NCI-H2081 (cell line): ENCODE measurements around the gene SLC6A17.
A peak's percentile ranks its signal among the peaks of the same experiment; 100 is the strongest.

Experiments used
- DNase-seq, 2 experiments: peaks; one replicate each; lab custom pipeline; 2025; lab: John Stamatoyannopoulos, UW

The SLC6A17 gene

DNA sequence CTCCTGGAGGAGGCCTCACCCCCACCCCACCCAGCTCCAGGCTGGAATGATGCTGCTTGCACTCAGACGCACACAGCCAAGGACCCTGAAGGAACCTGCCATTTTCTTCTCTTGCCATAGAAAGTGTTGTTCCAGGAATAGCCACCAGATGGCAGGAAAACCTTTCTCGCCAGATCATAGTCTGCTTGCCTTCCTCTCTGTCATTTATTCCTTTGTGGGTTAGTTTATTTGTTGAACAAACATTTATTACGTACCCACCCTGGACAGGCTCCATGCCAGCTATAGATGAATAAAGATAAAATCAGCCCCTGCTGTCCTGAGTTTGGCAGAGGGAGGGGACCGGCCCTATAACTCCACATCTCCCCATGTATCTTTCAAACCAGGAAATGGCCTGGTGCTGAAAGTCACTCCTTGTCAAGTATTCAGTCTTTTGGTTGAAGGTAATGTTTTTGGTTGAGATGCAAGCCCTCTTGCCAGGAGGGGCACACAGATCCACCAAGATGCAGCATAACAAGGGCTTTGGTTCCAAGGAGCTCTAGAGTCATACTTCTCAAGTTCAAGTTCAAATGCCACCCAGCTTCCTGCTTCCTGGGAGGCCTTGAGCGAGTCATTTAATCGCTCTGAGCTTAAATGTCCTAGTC, 52.8 kb downstream of the SLC6A17 start:
- DNase-seq: peak; percentile 64 to 70

DNA sequence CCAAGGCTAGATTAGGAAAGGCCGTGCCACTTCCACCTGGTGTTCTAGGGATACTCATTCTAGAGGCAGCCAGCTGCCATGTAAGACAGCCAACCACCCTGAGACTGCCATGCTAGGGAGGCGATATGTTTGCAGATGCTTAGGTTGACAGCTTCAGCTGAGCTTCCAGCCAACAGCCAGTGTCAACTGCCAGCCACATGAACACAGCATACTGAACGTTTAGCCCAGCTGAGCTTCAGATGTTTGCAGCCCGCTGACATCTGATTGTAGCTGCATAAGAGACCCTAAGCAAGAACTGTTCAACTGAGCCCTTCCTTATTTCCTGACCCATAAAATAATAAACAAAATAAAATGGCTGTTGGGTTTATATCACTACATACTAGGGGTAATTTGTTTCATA, 54.9 kb downstream of the SLC6A17 start:
- no peak for DNase-seq

DNA sequence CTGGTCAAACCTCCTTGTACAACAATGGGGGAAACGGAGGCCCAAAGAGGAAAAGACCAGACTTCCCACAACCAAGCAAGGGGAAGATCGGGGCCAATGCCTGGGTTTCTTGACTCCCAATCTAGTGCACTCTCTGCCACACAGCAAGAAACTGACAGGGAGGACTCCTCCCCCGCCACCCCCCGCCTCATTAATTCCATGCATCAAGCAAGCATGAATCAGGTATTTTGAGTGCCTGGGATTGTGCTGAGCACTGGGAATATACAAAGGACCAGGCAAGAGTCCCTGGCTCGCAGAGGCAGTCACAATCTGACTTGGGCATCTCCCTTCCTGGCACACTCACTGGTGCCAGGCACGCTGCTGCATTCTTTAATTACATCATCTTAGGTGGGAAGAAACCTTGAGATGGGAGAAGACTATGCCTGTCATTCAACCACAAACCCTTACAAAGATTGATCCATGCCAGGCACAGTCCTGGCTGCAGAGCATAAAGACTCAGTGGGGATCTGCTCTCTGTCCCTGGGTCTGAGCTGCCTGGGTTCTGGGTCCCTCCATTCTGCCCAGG, 55.4 kb downstream of the SLC6A17 start:
- no peak for DNase-seq

DNA sequence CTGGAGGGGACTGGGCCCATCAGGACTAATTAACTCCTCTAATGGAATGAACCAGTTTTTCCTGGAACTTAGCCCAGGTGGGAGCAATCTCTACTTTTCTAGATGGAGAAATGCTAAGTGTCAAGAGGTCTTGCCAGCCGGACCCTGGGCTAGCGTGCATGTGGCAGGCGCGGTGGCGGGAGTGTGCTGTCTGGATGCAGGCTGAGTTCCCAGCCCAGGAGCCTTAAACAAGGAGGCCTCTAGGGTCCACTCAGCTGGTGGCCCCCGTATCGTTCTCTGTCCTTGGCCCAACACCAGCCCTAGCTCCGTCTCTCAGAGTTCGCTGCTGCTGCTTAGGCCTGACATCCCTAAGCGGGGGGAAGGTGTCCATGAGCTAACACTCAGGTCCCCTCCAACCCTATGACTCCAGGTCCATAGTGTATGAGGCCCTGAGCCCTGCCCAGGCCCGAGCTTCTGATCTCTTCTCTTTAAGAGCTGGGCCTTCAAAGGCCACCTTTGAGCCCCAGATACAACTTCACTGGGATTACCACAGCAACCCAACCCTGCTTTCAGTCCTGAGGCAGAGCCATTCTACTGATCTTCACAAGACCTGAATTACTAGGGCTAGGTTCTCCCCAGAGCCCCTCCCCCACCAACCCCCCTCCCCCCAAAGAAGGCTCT, 56.1 kb downstream of the SLC6A17 start:
- DNase-seq: no peak

DNA sequence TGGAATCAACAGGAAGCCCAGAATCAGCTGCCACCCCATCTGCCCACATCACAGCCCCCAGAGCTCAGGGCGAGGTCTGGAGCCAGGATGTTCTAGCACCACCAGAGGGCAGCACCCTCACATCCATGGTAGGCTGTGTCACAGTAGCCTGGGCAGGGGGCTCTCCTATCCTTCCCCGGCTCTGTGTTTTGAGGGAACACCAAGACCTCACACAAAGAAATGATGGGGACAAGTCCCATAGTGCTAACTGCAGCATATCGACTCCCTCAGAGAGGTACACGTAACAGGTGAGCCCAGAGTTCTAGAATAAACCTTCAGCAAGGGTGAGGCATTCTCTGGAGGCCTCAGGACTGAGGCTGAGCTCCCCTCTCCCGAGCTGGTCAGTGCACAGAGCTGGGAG, 57.5 kb downstream of the SLC6A17 start:
- DNase-seq: peak; percentile 43 to 44

DNA sequence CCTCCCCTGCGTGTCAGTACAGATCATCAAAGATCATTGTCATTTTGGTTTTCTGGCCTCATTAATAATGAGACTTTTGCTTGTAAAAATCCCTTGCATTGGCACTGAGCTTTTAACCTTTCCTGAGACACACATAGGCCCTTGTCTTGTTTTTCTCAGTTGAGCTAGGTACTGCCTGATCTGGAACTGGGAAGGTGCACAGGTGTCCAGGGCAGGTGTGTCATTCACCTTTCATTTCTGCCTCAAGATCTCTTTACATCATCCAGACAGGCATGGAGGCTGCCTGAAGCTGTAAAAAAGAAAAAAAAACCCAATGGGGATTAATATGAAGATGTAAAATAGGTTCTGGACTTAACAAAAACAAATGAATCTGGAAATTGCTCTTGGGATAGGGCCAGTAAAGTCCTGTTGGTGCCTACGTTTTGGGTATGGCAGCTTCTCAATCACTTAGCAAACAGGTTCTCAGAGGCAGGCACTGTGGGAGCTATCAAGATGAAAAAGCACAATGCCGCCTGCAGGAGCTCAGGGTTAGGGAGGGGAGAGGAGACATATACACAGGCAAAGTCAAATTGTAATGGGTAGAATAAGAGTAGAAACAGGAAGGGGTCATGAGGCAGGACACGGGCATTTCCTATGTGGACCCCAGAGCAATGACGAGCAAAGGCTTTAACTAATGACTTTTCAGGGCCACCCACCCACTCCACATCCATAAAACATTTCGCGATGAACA, 58.8 kb downstream of the SLC6A17 start:
- DNase-seq: no peak

DNA sequence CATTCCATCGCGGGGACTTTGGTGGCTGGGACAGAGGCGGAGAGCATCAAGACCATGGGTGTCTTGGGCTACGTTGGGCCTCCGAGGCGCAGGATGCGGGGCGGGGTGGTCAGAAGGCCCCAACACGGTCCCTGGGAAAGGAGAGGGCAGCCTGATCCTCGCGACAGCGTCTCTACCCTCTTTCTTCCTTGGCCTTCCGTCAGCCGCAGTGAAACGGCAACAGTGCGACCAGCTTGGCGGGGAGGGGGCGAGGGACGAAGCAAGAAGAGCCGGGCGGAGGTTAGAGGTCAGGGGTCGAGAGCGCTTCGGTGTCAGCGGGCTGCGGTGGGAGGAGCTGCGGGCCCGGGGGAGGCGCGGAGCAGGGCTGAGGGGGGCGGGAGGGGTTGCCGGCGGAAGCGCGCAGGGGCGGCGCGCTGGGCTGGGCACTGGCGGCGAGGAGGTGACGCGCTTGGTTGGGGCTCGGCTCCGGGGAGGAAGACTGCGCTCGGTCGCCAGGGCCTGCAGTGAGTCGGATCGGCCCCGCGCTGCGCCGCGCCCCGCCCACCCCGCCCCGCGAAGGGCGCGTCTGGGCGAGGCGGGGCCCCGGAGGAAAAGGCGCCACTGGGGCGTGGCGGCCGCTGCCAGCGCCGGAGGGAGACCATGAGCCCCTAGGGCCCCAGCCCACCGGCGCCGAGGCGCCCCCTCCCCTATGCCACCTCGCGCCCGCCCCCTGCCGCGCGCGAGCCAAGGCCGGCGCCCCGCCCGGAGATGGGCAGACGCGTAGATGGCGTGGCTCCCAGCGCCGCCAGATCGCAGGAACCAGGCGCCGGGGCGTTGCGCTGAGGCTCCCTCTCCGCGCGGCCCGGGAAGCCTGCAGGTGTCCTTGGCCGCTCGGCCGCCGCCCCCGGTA, 59.7 kb downstream of the SLC6A17 start, which contains the start of gene KCNC4:
Gene KCNC4 (plus strand): TSS at position 600 of the 889 bp plus-strand sequence. CDS start 1,186 bp downstream, outside the sequence.
- peak; percentile 55 to 64 for DNase-seq

DNA sequence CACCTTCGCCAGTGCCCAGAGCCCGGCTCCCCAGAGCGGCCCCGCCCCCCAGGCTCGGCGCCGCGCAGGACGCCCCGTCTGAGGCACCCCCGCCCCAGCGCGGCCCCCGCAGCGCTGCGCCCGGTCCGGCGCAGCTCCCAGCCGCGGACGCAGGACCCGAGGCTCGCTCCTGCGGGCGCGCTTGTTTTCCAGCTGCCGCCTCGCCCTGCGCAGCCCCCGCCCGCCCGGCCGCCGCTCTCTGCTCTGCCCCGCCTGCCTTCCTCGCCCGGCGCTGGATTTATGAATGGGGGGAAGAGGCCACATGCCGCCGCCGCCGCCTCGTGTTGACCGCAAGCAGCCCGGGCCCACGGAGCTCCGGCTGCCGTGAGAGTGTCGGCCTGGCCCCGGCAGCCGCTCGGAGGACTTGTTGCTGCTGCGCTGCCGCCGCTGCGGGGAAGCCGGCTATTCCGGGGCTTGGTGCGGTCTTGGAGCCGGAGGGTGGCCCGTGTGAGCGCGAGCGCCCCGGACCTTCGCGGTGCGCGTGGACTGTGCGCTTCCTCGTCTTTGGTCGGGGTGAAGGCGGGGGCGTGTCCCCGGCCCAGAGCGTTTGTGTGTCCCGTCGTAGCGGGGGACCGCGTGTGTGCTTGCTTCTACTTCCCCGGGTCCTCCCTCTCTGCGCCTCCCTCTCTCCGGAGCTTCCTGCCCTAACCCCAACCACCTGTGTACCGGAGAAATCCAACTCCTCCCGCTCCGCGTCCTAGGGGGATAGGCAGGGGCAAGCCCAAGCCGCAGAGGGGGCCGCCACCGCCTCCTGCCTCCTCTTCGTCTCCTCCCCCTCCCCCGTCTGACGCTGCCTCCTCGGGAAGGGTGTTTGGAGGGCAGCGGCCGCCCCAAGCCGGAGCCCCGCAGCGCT, 60.6 kb downstream of the SLC6A17 start:
- DNase-seq: peak in 1 of 2 experiments; percentile 36

DNA sequence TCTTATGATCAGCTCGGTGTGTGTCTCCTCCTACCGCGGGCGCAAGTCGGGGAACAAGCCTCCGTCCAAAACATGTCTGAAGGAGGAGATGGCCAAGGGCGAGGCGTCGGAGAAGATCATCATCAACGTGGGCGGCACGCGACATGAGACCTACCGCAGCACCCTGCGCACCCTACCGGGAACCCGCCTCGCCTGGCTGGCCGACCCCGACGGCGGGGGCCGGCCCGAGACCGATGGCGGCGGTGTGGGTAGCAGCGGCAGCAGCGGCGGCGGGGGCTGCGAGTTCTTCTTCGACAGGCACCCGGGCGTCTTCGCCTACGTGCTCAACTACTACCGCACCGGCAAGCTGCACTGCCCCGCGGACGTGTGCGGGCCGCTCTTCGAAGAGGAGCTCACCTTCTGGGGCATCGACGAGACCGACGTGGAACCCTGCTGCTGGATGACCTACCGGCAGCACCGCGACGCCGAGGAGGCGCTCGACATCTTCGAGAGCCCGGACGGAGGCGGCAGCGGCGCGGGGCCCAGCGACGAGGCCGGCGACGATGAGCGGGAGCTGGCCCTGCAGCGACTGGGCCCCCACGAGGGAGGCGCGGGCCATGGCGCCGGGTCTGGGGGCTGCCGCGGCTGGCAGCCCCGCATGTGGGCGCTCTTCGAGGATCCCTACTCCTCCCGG, 61.3 kb downstream of the SLC6A17 start:
- DNase-seq: no peak

DNA sequence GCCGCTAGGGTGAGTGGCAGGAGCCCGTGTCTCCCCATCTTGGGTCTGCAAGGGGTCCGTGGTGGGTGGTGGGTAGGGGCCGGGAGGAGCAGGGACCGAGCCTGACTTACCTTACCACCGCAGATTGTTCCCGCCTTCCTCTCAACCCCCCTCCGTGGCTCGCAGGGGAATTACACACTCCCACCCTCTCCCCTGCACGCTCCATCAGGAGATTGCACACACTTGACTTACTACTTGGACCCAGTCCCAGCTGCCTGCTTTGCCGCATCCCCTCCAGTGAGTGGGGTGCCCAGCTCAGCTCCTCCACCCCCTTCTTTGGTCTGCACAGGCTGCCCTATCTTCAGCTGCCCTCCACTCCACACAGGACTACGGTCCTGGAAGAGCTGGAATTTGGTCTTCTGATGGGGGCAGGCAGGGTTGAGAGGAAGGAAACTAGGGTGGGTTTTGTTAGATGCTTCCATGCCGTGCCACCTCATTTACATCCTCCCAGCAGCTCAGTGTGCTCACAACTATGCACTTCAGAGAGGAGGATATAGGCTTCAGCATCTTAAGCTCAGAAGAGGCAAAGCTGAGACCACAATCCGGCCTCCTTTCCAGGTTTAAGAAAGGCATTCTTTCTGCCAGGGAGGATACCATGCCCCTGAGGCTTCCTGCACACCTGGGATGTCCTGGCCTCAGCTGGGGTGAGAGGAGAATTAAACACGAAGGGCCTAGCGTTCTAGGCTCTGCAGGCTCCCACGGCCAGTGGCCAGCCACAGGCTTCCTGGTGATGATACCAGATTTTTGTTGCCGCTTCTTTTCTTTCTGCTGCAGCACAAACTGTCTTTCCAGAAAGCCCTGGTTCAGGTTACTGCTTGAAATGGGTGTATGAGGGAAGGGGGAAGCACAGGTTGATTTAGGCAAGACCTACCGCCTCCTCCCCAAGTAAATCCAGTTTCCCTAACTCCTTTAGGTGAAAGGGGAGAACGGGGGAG, 62.2 kb downstream of the SLC6A17 start:
- DNase-seq: no peak

DNA sequence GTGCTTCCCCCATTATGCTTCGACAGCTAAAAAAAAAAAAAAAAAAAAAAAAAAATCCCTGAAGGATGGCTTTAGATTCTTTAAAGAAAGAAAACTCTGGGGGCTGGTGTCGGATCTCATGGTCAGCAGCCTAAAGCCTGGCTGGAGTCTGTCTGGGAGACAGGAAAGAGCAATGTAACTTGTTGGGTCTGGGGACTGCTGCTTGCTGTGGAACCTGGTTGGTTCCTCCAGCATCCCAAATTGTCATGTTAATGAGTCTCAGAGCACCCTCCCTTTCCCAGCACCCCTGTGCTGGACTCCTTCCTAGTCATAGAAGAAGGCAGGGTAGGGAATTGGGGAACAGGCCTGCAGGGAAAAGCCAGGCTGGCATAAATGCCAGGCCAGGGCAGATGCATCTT, 62.8 kb downstream of the SLC6A17 start:
- DNase-seq: no peak

DNA sequence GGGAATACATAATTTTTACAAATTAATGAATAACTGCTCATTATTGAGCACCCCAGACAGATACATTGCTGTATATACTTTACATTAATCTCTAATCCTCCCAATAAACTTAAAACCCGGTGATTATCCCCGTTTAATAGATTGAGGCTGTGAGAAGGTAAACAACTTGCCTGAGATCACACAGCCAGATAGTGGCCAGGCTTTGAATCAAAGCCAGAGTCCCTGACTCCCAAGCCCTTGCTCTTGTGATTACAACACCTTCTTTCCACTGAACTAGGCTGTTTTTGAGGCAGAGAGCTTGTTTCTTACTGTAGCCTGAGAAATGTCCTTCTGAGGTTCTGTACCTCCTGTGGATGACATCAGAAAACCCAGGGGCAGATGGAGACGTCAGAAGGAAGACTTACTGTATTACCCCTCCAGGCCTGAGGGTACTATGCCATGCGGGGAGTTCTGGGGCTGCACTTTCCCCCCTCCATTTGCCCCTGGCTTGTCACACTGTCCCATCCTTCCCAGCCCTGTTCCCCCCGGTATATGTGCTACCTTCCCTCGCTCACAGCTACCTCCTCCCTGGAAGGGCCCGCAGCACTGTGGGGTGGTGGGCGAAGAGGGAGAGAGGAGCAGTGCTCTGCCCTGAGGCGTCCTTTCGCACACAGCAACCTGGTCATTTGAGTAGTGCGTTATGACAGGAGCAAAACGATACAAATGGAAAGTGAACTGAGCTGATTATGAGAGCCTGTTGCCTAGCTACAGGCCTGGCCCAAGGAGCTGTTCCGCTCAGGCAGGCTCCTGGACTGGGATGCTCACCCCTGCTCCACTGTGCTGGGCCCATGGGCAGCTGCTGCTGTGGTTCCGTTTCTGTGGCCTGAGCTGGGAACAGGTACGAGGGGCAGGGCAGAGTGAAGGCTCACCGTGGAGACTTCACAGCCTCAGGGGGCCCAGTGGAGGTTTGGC, 64.4 kb downstream of the SLC6A17 start:
- no peak for DNase-seq

DNA sequence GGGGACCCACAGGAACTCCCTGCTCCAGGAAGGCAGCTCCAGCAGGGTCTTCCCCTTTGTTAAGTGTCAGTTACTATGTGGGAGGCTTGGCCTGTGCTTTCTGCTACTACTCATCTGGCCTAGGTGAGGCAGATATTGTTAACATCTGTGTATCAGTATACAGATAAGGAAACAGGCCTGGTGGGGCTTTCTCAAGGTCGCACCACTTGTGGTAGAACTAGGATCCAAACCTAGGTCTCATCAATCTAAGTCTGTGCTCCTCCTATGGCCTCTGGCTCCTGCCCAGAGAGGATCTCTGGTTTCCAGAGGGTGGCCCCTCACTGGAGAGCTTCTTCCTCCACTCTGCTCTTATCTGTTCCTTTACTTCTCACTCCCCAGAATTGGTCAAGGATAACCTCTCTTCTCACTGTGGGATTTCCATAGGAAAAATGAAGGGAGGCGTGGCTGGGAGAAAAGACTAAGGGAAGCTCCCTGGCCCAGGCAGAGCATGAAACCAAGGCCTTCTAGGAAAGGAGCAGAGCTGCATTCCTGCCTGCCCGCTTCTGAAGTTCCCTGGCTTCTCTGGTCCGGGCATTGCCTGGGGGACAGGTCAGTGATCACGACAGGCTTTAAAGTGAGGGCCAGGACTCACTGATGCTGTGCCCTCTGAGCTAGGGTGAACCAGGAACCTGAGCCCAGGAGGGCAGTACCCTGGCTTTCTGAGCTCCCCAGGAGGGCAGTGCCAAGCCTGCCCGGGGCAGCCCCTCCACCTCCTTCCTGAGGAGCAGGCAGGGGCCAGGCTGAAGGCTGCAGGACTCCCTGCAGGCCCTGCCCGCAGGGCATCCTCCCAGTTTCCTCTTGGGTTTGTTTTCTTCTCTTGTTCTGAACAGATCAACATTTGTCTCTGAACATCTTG, 65.6 kb downstream of the SLC6A17 start:
- no peak for DNase-seq

DNA sequence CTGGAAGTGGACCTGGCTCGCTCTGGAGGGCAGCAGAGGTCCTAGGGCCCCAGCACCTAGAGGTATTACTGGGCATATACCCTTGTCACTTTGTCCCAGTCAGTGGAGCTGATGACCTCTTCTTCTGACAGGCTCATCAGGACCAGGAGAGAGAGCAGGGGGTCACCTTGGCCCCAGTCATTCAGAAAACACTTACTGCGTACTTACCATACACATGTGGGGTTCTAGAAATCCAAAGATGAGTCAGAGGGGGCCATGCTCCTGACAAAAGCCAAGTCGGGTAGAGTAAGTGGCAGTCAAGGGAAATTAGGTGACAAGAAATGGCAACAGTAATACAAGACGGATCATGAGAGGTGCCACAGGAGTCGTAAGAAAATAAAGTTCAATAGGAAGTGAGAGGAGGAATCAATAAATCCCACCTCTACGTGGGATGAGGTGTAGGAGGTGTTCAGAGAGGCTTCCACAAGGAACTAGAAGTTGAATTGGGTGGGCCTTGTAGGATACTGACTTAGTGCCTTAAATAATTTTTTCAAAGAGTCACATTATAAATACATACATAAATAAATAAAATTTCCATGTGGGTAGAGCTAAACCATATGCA, 66.7 kb downstream of the SLC6A17 start:
- DNase-seq: no peak

DNA sequence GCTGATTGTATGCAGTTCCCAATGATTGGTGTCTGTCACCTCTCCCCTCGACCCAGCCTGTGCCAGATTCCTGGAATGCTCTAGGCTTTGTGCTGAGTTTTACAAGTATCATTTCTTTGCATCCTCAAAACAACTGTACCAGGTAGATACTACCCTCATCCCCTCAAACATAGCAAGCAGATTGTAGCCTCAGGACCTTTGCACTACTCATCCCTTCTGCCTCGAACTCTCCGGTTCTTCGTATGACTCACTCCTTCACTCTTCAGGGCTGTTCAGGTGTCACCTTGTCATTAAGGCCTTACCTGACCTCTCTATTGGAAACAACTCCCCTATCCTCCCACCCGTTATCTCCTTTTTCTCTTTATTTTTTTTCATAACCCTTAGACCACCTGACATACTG, 67.8 kb downstream of the SLC6A17 start:
- no peak for DNase-seq

DNA sequence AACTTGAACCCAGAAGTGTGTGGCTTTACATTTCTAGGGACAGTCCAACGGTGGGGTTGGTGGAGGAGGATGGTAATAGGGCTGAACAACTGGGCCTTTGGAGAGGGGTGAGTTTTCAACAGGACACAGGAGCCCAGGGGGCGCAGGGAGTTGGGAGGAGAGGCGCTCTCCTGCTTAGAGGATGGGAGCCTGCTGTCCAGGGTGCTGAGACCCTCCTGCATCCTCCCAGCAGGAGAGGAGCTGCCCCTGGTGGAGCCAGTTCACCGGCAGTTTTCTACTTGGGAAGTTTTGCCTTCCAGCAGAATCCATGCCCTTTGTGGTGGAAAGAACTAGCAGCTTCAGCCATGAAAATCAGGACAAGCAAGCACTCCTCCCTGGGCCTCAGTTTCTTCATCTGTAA, 68.4 kb downstream of the SLC6A17 start:
- no peak for DNase-seq
